HG03135 (cell line): ENCODE measurements around the gene GLIPR1.
"Not testable (repeated sequence)": the region's sequence is repeated elsewhere in the genome, so short reads cannot be mapped to it uniquely, and the experiment has no call there.

Experiments used
- ATAC-seq: cut with Tn5 transposase; IDR thresholded peaks from one replicate; pipeline ENCODE4 v1.9.1; 2021; ENCODE audit warnings: mild to moderate bottlenecking, moderate library complexity; ENCODE audit not compliant: unreplicated experiment

Gene GLIPR1

GRCh38 chr12:75471902-75472890 lies 8.4 kb upstream of the GLIPR1 start:
- ATAC-seq = peak; percentile 56

- no peak for ATAC-seq
Measured at GRCh38 chr12:75474116-75474515, 6.4 kb upstream of the GLIPR1 start.

GRCh38 chr12:75476071-75476470 lies 4.5 kb upstream of the GLIPR1 start:
- no peak for ATAC-seq

GRCh38 chr12:75477137-75477536 lies 3.4 kb upstream of the GLIPR1 start:
- ATAC-seq = no peak

- ATAC-seq = no peak
Measured at GRCh38 chr12:75478116-75478794, 2.3 kb upstream of the GLIPR1 start.

GRCh38 chr12:75479963-75480461 lies 543 bp upstream of the GLIPR1 start:
- peak; percentile 30 for ATAC-seq

GRCh38 chr12:75481013-75481705 lies 604 bp downstream of the GLIPR1 start:
- ATAC-seq = peak; percentile 13

GRCh38 chr12:75481774-75482173 lies 1.2 kb downstream of the GLIPR1 start:
- ATAC-seq = no peak

GRCh38 chr12:75482646-75483045 lies 2.1 kb downstream of the GLIPR1 start:
- ATAC-seq = no peak

- ATAC-seq = no peak
Measured at GRCh38 chr12:75483431-75483830, 2.9 kb downstream of the GLIPR1 start.

GRCh38 chr12:75484450-75484849 lies 3.9 kb downstream of the GLIPR1 start:
- not testable (repeated sequence) for ATAC-seq

- no peak for ATAC-seq
Measured at GRCh38 chr12:75487308-75487707, 6.8 kb downstream of the GLIPR1 start.

GRCh38 chr12:75488553-75488952 lies 8.0 kb downstream of the GLIPR1 start:
- peak; percentile 47 for ATAC-seq

- no peak for ATAC-seq
Measured at GRCh38 chr12:75489187-75489586, 8.6 kb downstream of the GLIPR1 start.

GRCh38 chr12:75489613-75490210 lies 9.2 kb downstream of the GLIPR1 start:
- ATAC-seq = no peak

GRCh38 chr12:75491169-75491568 lies 10.6 kb downstream of the GLIPR1 start:
- ATAC-seq = no peak

- ATAC-seq = no peak
Measured at GRCh38 chr12:75503459-75503858, 22.9 kb downstream of the GLIPR1 start.

GRCh38 chr12:75503866-75504265 lies 23.3 kb downstream of the GLIPR1 start:
- ATAC-seq = no peak

GRCh38 chr12:75505706-75506312 lies 25.3 kb downstream of the GLIPR1 start:
- no peak for ATAC-seq

GRCh38 chr12:75507086-75507485 lies 26.5 kb downstream of the GLIPR1 start:
- no peak for ATAC-seq
